ENCODE measurements around the gene SHC3. TPM values are rescaled to one million over a fixed set of nuclear protein-coding genes. Genes with fewer than 3 reads are reported as not detected.

SHC3 gene
- total and polyA plus RNA-seq, 2 donors (not counting 3 experiments of a cell fraction or from before 2014, with no cell fraction given) = 1.0 to 2.0 TPM

DNA sequence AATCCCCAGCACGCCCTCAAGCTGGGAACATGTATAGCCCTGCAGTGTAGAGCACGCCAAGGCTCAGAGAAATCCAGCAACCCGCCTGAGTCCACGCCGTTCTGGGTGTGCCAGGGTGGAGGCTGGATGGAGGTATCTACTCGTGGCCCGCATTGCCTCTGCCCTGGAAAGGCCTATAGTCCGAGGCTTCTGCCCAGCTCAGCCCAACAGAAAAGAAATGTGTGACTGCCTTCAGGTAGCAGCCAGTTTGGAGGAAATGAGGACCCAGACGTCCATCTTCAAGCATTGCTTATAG, 169.1 kb downstream of the SHC3 start:
- H2AFZ ChIP-seq (ENCODE audit: low read depth, low read length) = no peak overlapping the region
- intact Hi-C loops (cut with micrococcal nuclease) (no loop called here), dilution Hi-C loops (cut with MboI; ENCODE audit: extremely low pct_ligation_motif_present, low sequenced_read_pairs) (no loop called here)
- DNase-seq (ENCODE audit: low read depth, low spot score) (no peak), FAIRE-seq (no peak)
- H4K20me1 ChIP-seq (replicated peaks; ENCODE audit: control insufficient read depth, extremely low read depth, insufficient read depth, low read length) = no peaks in the 10 kb centered on the region
- no peak overlapping the region for H3K4me2 ChIP-seq (ENCODE audit: insufficient read depth, low read length)
- H3K9me3 ChIP-seq (replicated peaks; ENCODE audit: control insufficient read depth, insufficient read depth, low read length) = no peaks in the 10 kb centered on the region
- TF ChIP-seq JUN (IDR thresholded peaks at IDR 0.05; ENCODE audit: borderline replicate concordance, insufficient read depth, insufficient read length, low read depth) (no peak), POLR2AphosphoS5 (IDR thresholded peaks at IDR 0.05; ENCODE audit: insufficient read depth, low read depth, low read length) (no peak), CTCF (IDR thresholded peaks at IDR 0.05; ENCODE audit: extremely low read depth in 1 of 2, insufficient read depth in 1 of 2, low read depth in 1 of 2, low read length in 2 of 2) (no peak), GATA2 (IDR thresholded peaks at IDR 0.05; ENCODE audit: insufficient read depth, insufficient read length, low read depth, low read length) (no peak), POLR2A (IDR thresholded peaks at IDR 0.05; ENCODE audit: low read depth, low read length) (no peak), FOS (IDR thresholded peaks at IDR 0.05; ENCODE audit: borderline replicate concordance, insufficient read depth, low read length) (no peak), MYC (IDR thresholded peaks at IDR 0.05; ENCODE audit: low read depth, low read length) (no peak), EZH2 (IDR thresholded peaks at IDR 0.05; ENCODE audit: borderline replicate concordance, low read depth, low read length, severe bottlenecking) (no peak)
- TF ChIP-seq, protein P1, sequence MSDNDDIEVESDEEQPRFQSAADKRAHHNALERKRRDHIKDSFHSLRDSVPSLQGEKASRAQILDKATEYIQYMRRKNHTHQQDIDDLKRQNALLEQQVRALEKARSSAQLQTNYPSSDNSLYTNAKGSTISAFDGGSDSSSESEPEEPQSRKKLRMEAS (IDR thresholded peaks at IDR 0.05; ENCODE audit: insufficient read depth, insufficient read length) = no peak
- ChIA-PET POLR2A (no interaction called here), CTCF (interaction anchor here (1.0 to 2.0 kb wide), 5 partner anchors 8 to 349 kb away, joined by 3 to 17 read pairs (median 5); no protein-coding TSS in a partner anchor)
- BruUV-seq (replicated peaks) = no TSS peak
- H3K4me3 ChIP-seq (replicated peaks in 1 of 3; ENCODE audit: insufficient read depth in 1 of 3, low read depth in 1 of 3, low read length in 3 of 3) = no peak overlapping the region
- H3K9me1 ChIP-seq (replicated peaks; ENCODE audit: control insufficient read depth, extremely low read depth, insufficient read depth, low read length) = no peaks in the 10 kb centered on the region
- H3K27me3 ChIP-seq (ENCODE audit: control insufficient read depth in 2 of 2, insufficient read depth in 2 of 2, low read length in 2 of 2) = peaks cover 0 to 2% of the 10 kb centered on the region in 2 experiments
- no peaks in the 10 kb centered on the region for H3K79me2 ChIP-seq (ENCODE audit: control insufficient read depth, insufficient read depth, low read length)
- H3K27ac ChIP-seq (ENCODE audit: insufficient read depth, low read depth, low read length) = no peak overlapping the region
- peaks cover 2% of the 10 kb centered on the region for H3K4me1 ChIP-seq (ENCODE audit: control insufficient read depth, extremely low read depth, insufficient read depth, low read length)
- no peaks in the 10 kb centered on the region for H3K36me3 ChIP-seq (ENCODE audit: control insufficient read depth in 2 of 2, extremely low read depth in 1 of 2, insufficient read depth in 2 of 2, low read length in 2 of 2)
- no peak overlapping the region for H3K9ac ChIP-seq (replicated peaks; ENCODE audit: extremely low read depth, insufficient read depth, low read length)
